Gastrocnemius medialis (tissue), 4 donors: ENCODE results near the gene KIF26B. TPM values are rescaled to one million over a fixed set of nuclear protein-coding genes. Genes with fewer than 3 reads are reported as not detected.

Experiments
- ATAC-seq, 2 donors: fragments of 150-250 bp; one replicate each; pipeline ENCODE4 v1.9.1; 2016
- DNase-seq, 2 donors: peaks; one replicate each; pipeline ENCODE4 v3.0.0-alpha.2; 2019
- H3K27ac ChIP-seq, 4 donors: fragments of 200-600 bp; sonication (generic); 1 replicate in 1 of 4; 2 replicates in 3 of 4; pipeline ENCODE4 v1.5.1; 2016 to 2018; ENCODE audit warnings: mild to moderate bottlenecking in 2 of 4, moderate library complexity in 1 of 4
- H3K27me3 ChIP-seq, 3 donors: fragments of 200-600 bp; sonication (generic) in 2 of 3; 1 replicate in 1 of 3; 2 replicates in 2 of 3; pipeline versions ENCODE4 v1.5.1 to v1.6.0; 2016 to 2019; ENCODE audit warnings: mild to moderate bottlenecking in 1 of 3, moderate library complexity in 1 of 3
- H3K36me3 ChIP-seq, 2 donors: fragments of 200-600 bp; sonication (generic) in 1 of 2; one replicate each; pipeline ENCODE4 v1.5.1; 2017 to 2018
- H3K4me1 ChIP-seq, 2 donors: fragments of 200-600 bp; sonication (generic) in 1 of 2; one replicate each; pipeline ENCODE4 v1.5.1; 2016 to 2017; ENCODE audit warnings: mild to moderate bottlenecking in 2 of 2
- H3K4me3 ChIP-seq, 4 donors: fragments of 200-600 bp; sonication (generic) in 3 of 4; 1 replicate in 1 of 4; 2 replicates in 3 of 4; pipeline ENCODE4 v1.5.1; 2016 to 2019; ENCODE audit warnings: mild to moderate bottlenecking in 2 of 4
- H3K9me3 ChIP-seq, 3 donors: fragments of 200-600 bp; sonication (generic) in 2 of 3; 1 replicate in 1 of 3; 2 replicates in 2 of 3; pipeline ENCODE4 v1.5.1; 2016 to 2019
- CTCF ChIP-seq, 5 experiments: fragments of 450-650 bp in 3 of 5; fragments of 200-600 bp in 2 of 5; sonication (generic) in 2 of 5; IDR thresholded peaks in 4 of 5; conservative IDR thresholded peaks in 1 of 5; 1 replicate in 4 of 5; 2 replicates in 1 of 5; pipeline ENCODE4 v1.5.1; 2016 to 2019; ENCODE audit warnings: antibody characterized with exemption in 5 of 5, mild to moderate bottlenecking in 3 of 5, moderate library complexity in 3 of 5
- POLR2A ChIP-seq, 2 donors: fragments of 450-650 bp; IDR thresholded peaks; one replicate each; pipeline ENCODE4 v1.6.1; 2017; ENCODE audit warnings: antibody characterized with exemption in 2 of 2, mild to moderate bottlenecking in 2 of 2, moderate library complexity in 2 of 2
- in situ Hi-C, 4 donors: fragments of 200-750 bp; cut with MboI; loops; one replicate each; pipeline versions ENCODE4 v1.15.0 to v1.8.0; 2017; ENCODE audit warnings: low sequenced_read_pairs in 4 of 4
- intact Hi-C: fragments of 100-400 bp; cut with DNase I; formaldehyde crosslinking; loops from one replicate; pipeline ENCODE4 v1.15.1; 2023; ENCODE audit warnings: low total_unique reads
- total RNA-seq, 4 donors: library from RNA; depleted of rRNA; stranded (reverse); fragments of >200 nt; gene quantifications; one replicate each; pipeline versions ENCODE4 v1.1.0 to v1.2.3, GENCODE V29; 2016

Gene KIF26B
- total RNA-seq, 4 donors from 2014 or later: 0.02 to 0.20 (median 0.10) TPM; not detected in 1

GRCh38 chr1:245690156-245690690 lies 535.4 kb downstream of the KIF26B start:
- DNase-seq (no peak), ATAC-seq (no peak)

GRCh38 chr1:245690946-245691541 lies 536.3 kb downstream of the KIF26B start:
- no peaks in the 10 kb centered on the region for H3K27me3 ChIP-seq
- intact Hi-C loops: no loop called here
- no peak overlapping the region for H3K27ac ChIP-seq
- no peaks in the 10 kb centered on the region for H3K36me3 ChIP-seq
- in situ Hi-C loops: no loop called here
- DNase-seq (no peak), ATAC-seq (no peak)
- TF ChIP-seq CTCF (IDR thresholded peaks at IDR 0.05 in 4 of 5, conservative IDR thresholded peaks at IDR 0.05 in 1 of 5) (no peak), POLR2A (IDR thresholded peaks at IDR 0.05) (no peak)
- no peak overlapping the region for H3K4me3 ChIP-seq
- no peaks in the 10 kb centered on the region for H3K9me3 ChIP-seq
- H3K4me1 ChIP-seq: no peaks in the 10 kb centered on the region

More at GRCh38 chr1:245690156-245690690, 535.4 kb downstream of the KIF26B start:
- intact Hi-C loops (no loop called here), in situ Hi-C loops (no loop called here)
- no peaks in the 10 kb centered on the region for H3K27me3 ChIP-seq
- H3K27ac ChIP-seq: no peak overlapping the region
- no peak overlapping the region for H3K4me3 ChIP-seq
- no peaks in the 10 kb centered on the region for H3K4me1 ChIP-seq
- no peak for TF ChIP-seq CTCF (IDR thresholded peaks at IDR 0.05 in 4 of 5, conservative IDR thresholded peaks at IDR 0.05 in 1 of 5)
- no peak for TF ChIP-seq POLR2A (IDR thresholded peaks at IDR 0.05)
- H3K36me3 ChIP-seq: no peaks in the 10 kb centered on the region
- H3K9me3 ChIP-seq: no peaks in the 10 kb centered on the region

GRCh38 chr1:245691897-245692296 lies 537.1 kb downstream of the KIF26B start:
- TF ChIP-seq POLR2A (IDR thresholded peaks at IDR 0.05) (no peak), CTCF (IDR thresholded peaks at IDR 0.05 in 4 of 5, conservative IDR thresholded peaks at IDR 0.05 in 1 of 5) (no peak)
- no peak for ATAC-seq
- Histone ChIP-seq H3K27ac (no peak overlapping the region), H3K27me3 (no peaks in the 10 kb centered on the region), H3K36me3 (no peaks in the 10 kb centered on the region), H3K4me3 (no peak overlapping the region), H3K9me3 (no peaks in the 10 kb centered on the region), H3K4me1 (no peaks in the 10 kb centered on the region)
- intact Hi-C loops: no loop called here
- in situ Hi-C loops: no loop called here
- DNase-seq: no peak

GRCh38 chr1:245692318-245692717 lies 537.5 kb downstream of the KIF26B start:
- Histone ChIP-seq H3K36me3 (no peaks in the 10 kb centered on the region), H3K27ac (no peak overlapping the region), H3K4me1 (no peaks in the 10 kb centered on the region), H3K27me3 (no peaks in the 10 kb centered on the region), H3K9me3 (no peaks in the 10 kb centered on the region), H3K4me3 (no peak overlapping the region)
- in situ Hi-C loops: no loop called here
- TF ChIP-seq CTCF (IDR thresholded peaks at IDR 0.05 in 4 of 5, conservative IDR thresholded peaks at IDR 0.05 in 1 of 5) (no peak), POLR2A (IDR thresholded peaks at IDR 0.05) (no peak)
- DNase-seq (no peak), ATAC-seq (no peak)
- intact Hi-C loops: no loop called here
